Peyer's patch (tissue), 4 donors: Measurements from ENCODE around the gene INPP5F.

Experiments
- POLR2A ChIP-seq, 2 donors: fragments of 450-650 bp; IDR thresholded peaks; one replicate each; pipeline ENCODE4 v1.5.1; 2017; ENCODE audit warnings: antibody characterized with exemption in 2 of 2, mild to moderate bottlenecking in 2 of 2, moderate library complexity in 2 of 2
- TF ChIP-seq, protein P1 (sequence below), 6 experiments: fragments of 450-650 bp in 4 of 6; fragments of 200-600 bp in 2 of 6; sonication (generic) in 1 of 6; IDR thresholded peaks; one replicate each; pipeline ENCODE4 v1.5.1; 2017 to 2019; ENCODE audit warnings: antibody characterized with exemption in 6 of 6, mild to moderate bottlenecking in 3 of 6, moderate library complexity in 1 of 6

DNA sequence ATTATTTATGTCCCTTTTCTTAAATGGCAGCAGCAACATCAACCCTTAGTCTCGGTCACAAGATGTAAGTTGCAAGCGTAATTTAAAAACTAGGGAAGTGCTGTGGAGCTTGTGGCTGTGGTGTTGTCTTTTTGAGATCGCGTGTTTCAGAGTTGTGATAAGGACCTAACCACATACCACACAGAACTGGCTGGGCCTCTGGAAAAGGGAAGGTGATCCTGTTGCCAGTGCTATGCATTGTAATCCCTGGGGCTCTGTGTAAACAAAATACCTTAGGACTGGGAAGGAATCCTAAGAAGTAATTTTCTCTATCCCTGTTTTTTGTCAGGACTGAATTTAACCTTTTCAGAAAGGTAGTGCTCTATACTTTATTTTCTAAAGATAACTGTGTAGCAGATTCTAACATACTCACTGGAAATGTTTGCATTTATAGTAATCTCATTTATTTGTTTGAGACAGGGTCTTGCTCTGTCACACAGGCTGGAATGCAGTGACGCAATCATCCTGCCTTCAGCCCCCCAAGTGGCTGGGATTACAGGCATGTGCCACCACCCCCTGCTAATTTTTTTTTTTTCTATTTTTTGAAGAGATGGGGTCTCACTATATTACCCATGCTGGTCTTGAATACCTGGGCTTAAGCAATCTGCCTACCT lies 60.4 kb downstream of the INPP5F start:
- TF ChIP-seq POLR2A (IDR thresholded peaks at IDR 0.05), result no peak
- TF ChIP-seq, protein P1, sequence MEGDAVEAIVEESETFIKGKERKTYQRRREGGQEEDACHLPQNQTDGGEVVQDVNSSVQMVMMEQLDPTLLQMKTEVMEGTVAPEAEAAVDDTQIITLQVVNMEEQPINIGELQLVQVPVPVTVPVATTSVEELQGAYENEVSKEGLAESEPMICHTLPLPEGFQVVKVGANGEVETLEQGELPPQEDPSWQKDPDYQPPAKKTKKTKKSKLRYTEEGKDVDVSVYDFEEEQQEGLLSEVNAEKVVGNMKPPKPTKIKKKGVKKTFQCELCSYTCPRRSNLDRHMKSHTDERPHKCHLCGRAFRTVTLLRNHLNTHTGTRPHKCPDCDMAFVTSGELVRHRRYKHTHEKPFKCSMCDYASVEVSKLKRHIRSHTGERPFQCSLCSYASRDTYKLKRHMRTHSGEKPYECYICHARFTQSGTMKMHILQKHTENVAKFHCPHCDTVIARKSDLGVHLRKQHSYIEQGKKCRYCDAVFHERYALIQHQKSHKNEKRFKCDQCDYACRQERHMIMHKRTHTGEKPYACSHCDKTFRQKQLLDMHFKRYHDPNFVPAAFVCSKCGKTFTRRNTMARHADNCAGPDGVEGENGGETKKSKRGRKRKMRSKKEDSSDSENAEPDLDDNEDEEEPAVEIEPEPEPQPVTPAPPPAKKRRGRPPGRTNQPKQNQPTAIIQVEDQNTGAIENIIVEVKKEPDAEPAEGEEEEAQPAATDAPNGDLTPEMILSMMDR (IDR thresholded peaks at IDR 0.05), result no peak
